Measurements from ENCODE around the gene CREBZF. TPM values are rescaled to one million over a fixed set of nuclear protein-coding genes. Genes with fewer than 3 reads are reported as not detected.

Gene CREBZF
- total RNA-seq (10 to 100 TPM; 16.1 to 19.9 (median 18.2) TPM), polyA plus RNA-seq (17.0 TPM)
- long read RNA-seq, donor 1, full-length matches to known transcripts = 45 of 74 reads
- long read RNA-seq, donor 1, partial matches to known transcripts = 27 of 74 reads
- long read RNA-seq, donor 1, other reads (novel, unspliced or antisense) = 2 of 74 reads
- long read RNA-seq, donor 2, full-length matches to known transcripts = 15 of 30 reads
- long read RNA-seq, donor 2, partial matches to known transcripts = 12 of 30 reads
- long read RNA-seq, donor 2, other reads (novel, unspliced or antisense) = 3 of 30 reads
- long read RNA-seq, donor 3, full-length matches to known transcripts = 47 of 74 reads
- long read RNA-seq, donor 3, partial matches to known transcripts = 23 of 74 reads
- long read RNA-seq, donor 3, other reads (novel, unspliced or antisense) = 4 of 74 reads
- long read RNA-seq, donor 4, full-length matches to known transcripts = 23 of 36 reads
- long read RNA-seq, donor 4, partial matches to known transcripts = 11 of 36 reads
- long read RNA-seq, donor 4, other reads (novel, unspliced or antisense) = 2 of 36 reads

DNA sequence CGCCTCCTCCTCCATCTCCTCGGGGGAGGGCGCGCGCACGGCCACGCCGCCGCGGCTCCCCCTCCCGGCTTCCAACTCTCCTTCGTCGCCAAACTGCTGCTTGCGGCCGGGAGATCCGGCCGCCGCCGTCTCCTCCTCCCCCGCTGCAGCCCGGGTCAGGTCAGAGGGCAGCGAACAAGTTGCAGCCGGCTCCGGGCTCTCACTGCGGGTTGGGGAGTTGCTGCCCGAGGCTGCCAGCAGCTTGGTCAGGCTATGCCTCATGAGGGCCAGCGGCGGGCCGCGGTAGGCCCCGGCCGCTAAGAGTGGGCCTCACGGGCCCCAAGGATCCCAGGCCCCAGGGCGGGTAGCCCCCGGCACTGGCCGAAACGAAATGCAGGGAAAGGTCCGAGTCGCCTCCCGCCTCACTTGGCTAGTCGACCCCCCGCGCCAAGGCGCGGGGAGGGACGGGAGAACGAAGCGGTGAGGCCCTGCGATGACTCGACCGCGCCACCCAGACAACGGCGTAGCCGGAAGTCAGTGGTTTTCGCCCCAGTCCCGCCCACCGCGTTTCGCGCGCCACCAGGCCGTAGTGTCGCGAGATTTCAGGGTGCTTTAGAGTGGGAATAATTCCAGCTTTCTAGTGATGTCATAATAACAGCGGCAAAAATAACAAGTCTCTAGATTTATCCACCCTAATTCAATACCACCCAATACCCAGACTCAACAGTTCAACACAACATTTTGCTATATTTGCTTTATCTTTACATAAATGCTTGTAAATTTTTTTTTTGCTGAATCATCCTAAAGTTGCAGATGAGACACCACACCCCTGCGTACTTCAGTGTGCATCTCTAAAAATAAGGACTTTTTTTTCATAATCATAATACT lies at the start of gene CREBZF:
CREBZF (minus strand) TSS at position 515 of the 867 bp plus-strand sequence; CDS start at position 261, 254 bp downstream.
- peak; percentile 97 to 98 for ATAC-seq
- Histone ChIP-seq H3K9me3 (ENCODE audit: control insufficient read depth, low read length) (no peaks in the 10 kb centered on the region), H3K4me3 (ENCODE audit: low read length) (peak within 1 kb of the TSS; percentile 84), H3K27ac (ENCODE audit: low read length) (peak within 1 kb of the TSS; percentile 99), H3K27me3 (ENCODE audit: control insufficient read depth, insufficient read depth) (no peaks in the 10 kb centered on the region), H3K4me1 (ENCODE audit: control insufficient read depth, insufficient read depth, low read length) (no peaks in the 10 kb centered on the region)
- WGBS = under 1% methylated on average over 67 of the region's 67 CpGs
- intact Hi-C loops (cut with DNase I) = loop anchor here in 2 of 4 donors (2.0 to 5.0 kb wide), 2 partner anchors 36 to 38 kb away; partner anchors contain the start of genes TMEM126B (in 2 of the 2) and DLG2 (in 1 of the 2)
- DNase-seq = peak; percentile 95 to 98 (median 97)

DNA sequence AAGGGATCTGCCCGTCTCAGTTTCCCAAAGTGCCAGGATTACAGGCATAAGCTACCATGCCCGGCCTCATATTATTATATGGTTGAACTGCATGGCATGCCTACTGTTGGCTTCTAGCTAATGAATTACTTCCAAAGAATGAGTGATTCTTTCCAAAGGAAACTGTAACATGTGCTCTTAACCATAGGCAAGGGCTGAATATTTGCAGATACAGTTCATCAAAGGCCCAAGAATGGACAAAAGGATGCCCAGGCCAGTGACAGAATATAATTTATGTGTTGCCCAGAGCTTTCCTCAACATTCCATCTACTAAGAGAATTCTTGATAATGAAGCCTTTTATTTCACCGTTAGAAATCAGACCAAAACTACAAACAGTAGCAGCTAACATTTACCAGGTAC lies 48.0 kb upstream of the CREBZF start:
- Histone ChIP-seq H3K27ac (ENCODE audit: low read length) (no peak overlapping the region), H3K4me1 (ENCODE audit: control insufficient read depth, insufficient read depth, low read length) (no peaks in the 10 kb centered on the region), H3K4me3 (ENCODE audit: low read length) (no peak overlapping the region), H3K27me3 (ENCODE audit: control insufficient read depth, insufficient read depth) (no peaks in the 10 kb centered on the region), H3K9me3 (ENCODE audit: control insufficient read depth, low read length) (no peaks in the 10 kb centered on the region)
- ATAC-seq (no peak), DNase-seq (no peak)
- WGBS = 86% methylated on average over 3 of the region's 3 CpGs
- intact Hi-C loops (cut with DNase I) = no loop called here

GRCh38 chr11:85710917-85711316 lies 46.0 kb upstream of the CREBZF start:
- Histone ChIP-seq H3K27me3 (ENCODE audit: control insufficient read depth, insufficient read depth) (no peaks in the 10 kb centered on the region), H3K4me3 (ENCODE audit: low read length) (no peak overlapping the region), H3K4me1 (ENCODE audit: control insufficient read depth, insufficient read depth, low read length) (no peaks in the 10 kb centered on the region), H3K9me3 (ENCODE audit: control insufficient read depth, low read length) (no peaks in the 10 kb centered on the region), H3K27ac (ENCODE audit: low read length) (no peak overlapping the region)
- 65% methylated on average over 5 of the region's 5 CpGs for whole genome bisulfite sequencing
- intact Hi-C loops (cut with DNase I) = no loop called here
- ATAC-seq (no peak), DNase-seq (no peak)

GRCh38 chr11:85709941-85710702 lies 45.2 kb upstream of the CREBZF start:
- whole genome bisulfite sequencing = 90% methylated on average over 5 of the region's 5 CpGs
- intact Hi-C loops (cut with DNase I) = no loop called here
- H3K9me3 ChIP-seq (ENCODE audit: control insufficient read depth, low read length) = no peaks in the 10 kb centered on the region
- H3K4me3 ChIP-seq (ENCODE audit: low read length) = no peak overlapping the region
- ATAC-seq (no peak), DNase-seq (no peak)
- no peaks in the 10 kb centered on the region for H3K4me1 ChIP-seq (ENCODE audit: control insufficient read depth, insufficient read depth, low read length)
- no peaks in the 10 kb centered on the region for H3K27me3 ChIP-seq (ENCODE audit: control insufficient read depth, insufficient read depth)
- H3K27ac ChIP-seq (ENCODE audit: low read length) = no peak overlapping the region

GRCh38 chr11:85705800-85706199 lies 40.9 kb upstream of the CREBZF start:
- no peaks in the 10 kb centered on the region for H3K4me1 ChIP-seq (ENCODE audit: control insufficient read depth, insufficient read depth, low read length)
- intact Hi-C loops (cut with DNase I) = no loop called here
- H3K27ac ChIP-seq (ENCODE audit: low read length) = no peak overlapping the region
- H3K9me3 ChIP-seq (ENCODE audit: control insufficient read depth, low read length) = no peaks in the 10 kb centered on the region
- DNase-seq (no peak), ATAC-seq (no peak)
- no peak overlapping the region for H3K4me3 ChIP-seq (ENCODE audit: low read length)
- H3K27me3 ChIP-seq (ENCODE audit: control insufficient read depth, insufficient read depth) = no peaks in the 10 kb centered on the region

DNA sequence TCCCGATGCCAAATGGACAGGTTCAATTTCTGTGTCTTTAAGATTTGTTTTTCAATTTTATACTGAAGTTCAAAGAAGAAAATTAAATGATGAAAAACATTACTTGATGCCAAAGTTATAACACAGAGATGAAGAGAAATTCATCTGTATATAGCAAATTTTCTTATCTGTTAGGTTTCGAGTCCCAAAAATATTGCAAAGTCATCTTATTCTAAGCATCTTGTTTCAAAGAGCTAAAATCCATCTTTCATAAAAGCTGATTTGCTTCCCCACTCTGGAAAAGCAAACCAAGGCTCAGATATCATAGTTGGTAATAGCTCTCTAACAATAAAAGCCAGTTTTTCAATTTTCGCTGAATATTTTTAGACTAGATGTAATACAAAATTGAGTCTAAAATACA lies 40.0 kb upstream of the CREBZF start:
- intact Hi-C loops (cut with DNase I) = no loop called here

GRCh38 chr11:85699957-85700741 lies 35.2 kb upstream of the CREBZF start:
- Histone ChIP-seq H3K27me3 (ENCODE audit: control insufficient read depth, insufficient read depth) (no peaks in the 10 kb centered on the region), H3K9me3 (ENCODE audit: control insufficient read depth, low read length) (no peaks in the 10 kb centered on the region), H3K27ac (ENCODE audit: low read length) (no peak overlapping the region), H3K4me1 (ENCODE audit: control insufficient read depth, insufficient read depth, low read length) (no peaks in the 10 kb centered on the region), H3K4me3 (ENCODE audit: low read length) (no peak overlapping the region)
- ATAC-seq = no peak
- 85% methylated on average over 2 of the region's 2 CpGs for WGBS
- intact Hi-C loops (cut with DNase I) = loop anchor here in 2 of 4 donors (10.0 kb wide), 1 partner anchor 125 kb away; no protein-coding TSS in a partner anchor
- no peak for DNase-seq

More for the DNA sequence above, 40.0 kb upstream of the CREBZF start:
- H3K4me1 ChIP-seq (ENCODE audit: control insufficient read depth, insufficient read depth, low read length) = no peaks in the 10 kb centered on the region
- no peak overlapping the region for H3K27ac ChIP-seq (ENCODE audit: low read length)
- no peak for ATAC-seq
- no peaks in the 10 kb centered on the region for H3K27me3 ChIP-seq (ENCODE audit: control insufficient read depth, insufficient read depth)
- WGBS = 94% methylated on average over 3 of the region's 3 CpGs
- H3K4me3 ChIP-seq (ENCODE audit: low read length) = no peak overlapping the region
- H3K9me3 ChIP-seq (ENCODE audit: control insufficient read depth, low read length) = no peaks in the 10 kb centered on the region
- no peak for DNase-seq

- H3K9me3 ChIP-seq (ENCODE audit: control insufficient read depth, low read length) = no peaks in the 10 kb centered on the region
- intact Hi-C loops (cut with DNase I) = loop anchor here in 2 of 4 donors (10.0 kb wide), 1 partner anchor 127 kb away; no protein-coding TSS in a partner anchor
- H3K27me3 ChIP-seq (ENCODE audit: control insufficient read depth, insufficient read depth) = no peaks in the 10 kb centered on the region
- H3K4me1 ChIP-seq (ENCODE audit: control insufficient read depth, insufficient read depth, low read length) = no peaks in the 10 kb centered on the region
- no peak overlapping the region for H3K27ac ChIP-seq (ENCODE audit: low read length)
- no peak overlapping the region for H3K4me3 ChIP-seq (ENCODE audit: low read length)
- ATAC-seq = no peak
- no peak for DNase-seq
- 64% methylated on average over 1 of the region's 1 CpG for WGBS
Observed at GRCh38 chr11:85698195-85698594, 33.3 kb upstream of the CREBZF start.

- 88% methylated on average over 2 of the region's 2 CpGs for WGBS
Observed at GRCh38 chr11:85697747-85698146, 32.8 kb upstream of the CREBZF start.

DNA sequence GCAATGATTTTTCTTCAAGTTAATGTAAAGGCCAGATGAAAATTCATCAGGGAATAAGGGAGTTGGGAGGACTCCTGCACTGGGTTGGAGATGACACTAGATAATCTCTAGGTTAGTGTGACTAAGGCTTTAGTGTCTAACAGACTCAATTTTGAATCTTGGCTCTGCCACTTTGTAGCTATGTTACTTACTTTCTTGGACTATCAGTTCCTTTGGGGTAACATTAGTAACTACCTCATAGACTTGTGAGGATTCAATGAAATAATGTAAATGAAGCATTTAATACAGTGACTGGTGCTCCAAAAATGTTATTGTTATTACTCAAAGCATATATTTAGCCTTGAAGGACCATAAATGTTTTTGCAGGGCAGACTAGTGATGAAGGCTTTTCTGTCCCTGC lies 30.6 kb upstream of the CREBZF start:
- Histone ChIP-seq H3K27me3 (ENCODE audit: control insufficient read depth, insufficient read depth) (no peaks in the 10 kb centered on the region), H3K4me3 (ENCODE audit: low read length) (no peak overlapping the region), H3K9me3 (ENCODE audit: control insufficient read depth, low read length) (no peaks in the 10 kb centered on the region), H3K27ac (ENCODE audit: low read length) (no peak overlapping the region), H3K4me1 (ENCODE audit: control insufficient read depth, insufficient read depth, low read length) (no peaks in the 10 kb centered on the region)
- ATAC-seq (no peak), DNase-seq (no peak)
- intact Hi-C loops (cut with DNase I) = loop anchor here in 2 of 4 donors (10.0 kb wide), 1 partner anchor 129 kb away; no protein-coding TSS in a partner anchor

More at GRCh38 chr11:85697747-85698146, 32.8 kb upstream of the CREBZF start:
- Histone ChIP-seq H3K27ac (ENCODE audit: low read length) (no peak overlapping the region), H3K4me1 (ENCODE audit: control insufficient read depth, insufficient read depth, low read length) (no peaks in the 10 kb centered on the region), H3K27me3 (ENCODE audit: control insufficient read depth, insufficient read depth) (no peaks in the 10 kb centered on the region), H3K4me3 (ENCODE audit: low read length) (no peak overlapping the region), H3K9me3 (ENCODE audit: control insufficient read depth, low read length) (no peaks in the 10 kb centered on the region)
- ATAC-seq (no peak), DNase-seq (no peak)
- intact Hi-C loops (cut with DNase I) = loop anchor here in 2 of 4 donors (10.0 kb wide), 1 partner anchor 127 kb away; no protein-coding TSS in a partner anchor
